SKM-1 (cell line): ENCODE data around the gene PIGB.
A peak's percentile ranks its signal among the peaks of the same experiment; 100 is the strongest.
"Not testable (repeated sequence)": the region's sequence is repeated elsewhere in the genome, so short reads cannot be mapped to it uniquely, and the experiment has no call there.

Experiments used
- DNase-seq: peaks from one replicate; lab custom pipeline; 2025; ENCODE audit not compliant: unreplicated experiment; lab: John Stamatoyannopoulos, UW

The PIGB gene

DNA sequence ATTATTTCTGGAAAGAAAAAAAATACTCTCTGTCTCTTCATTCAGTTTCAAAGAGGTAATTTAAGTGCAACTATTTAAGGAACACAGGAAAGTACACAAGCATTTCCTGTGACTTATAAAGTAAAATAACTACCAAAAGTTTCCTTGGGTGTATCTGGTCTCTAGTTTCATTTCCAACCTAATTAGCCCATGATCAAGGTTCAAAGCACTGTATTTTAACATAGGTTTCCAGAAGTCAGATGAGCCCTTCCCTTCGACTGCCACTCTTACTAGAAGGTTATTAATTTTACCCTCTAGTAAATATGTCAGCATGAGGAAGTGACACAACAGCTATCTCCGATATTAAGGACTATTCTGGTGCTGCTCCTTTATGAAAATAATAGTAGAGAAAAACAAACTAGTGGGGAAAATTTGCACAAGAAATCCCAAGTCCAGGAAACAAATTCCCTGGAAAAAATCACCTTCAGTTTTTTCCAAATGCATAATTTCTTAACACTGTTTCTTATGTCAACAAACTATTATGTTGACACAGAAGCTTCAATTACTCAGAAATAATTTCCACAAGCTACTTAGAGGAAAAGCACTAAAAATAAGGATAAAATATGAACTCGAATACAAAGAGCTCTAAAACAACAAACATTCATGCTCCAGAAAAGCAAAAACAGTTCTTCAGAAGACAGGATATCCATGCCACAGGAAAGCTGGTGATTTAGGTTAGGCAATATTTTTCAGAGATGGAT is 53.8 kb downstream of the PIGB start:
- DNase-seq: no peak

GRCh38 chr15:55379095-55379494 is 60.1 kb downstream of the PIGB start:
- DNase-seq: no peak

DNA sequence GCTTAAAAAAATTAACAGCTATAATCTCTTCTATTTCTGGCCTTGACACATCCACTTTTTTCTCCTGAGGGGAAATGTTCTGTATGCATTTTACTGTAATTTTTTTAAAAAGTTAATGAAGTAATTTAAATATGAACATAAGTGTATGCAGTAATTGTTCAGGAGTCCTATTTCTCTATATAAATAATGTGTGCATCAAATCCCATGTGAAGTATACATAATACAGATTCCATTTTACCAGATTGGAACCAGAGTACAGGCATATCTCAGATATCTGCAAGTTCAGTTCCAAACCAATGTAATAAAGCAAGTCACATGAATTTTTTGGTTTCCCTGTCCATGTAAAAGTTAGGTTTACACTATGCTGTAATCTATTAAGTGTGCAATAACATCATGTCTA is 62.6 kb downstream of the PIGB start:
- no peak for DNase-seq

- DNase-seq: no peak
These were observed 64.7 kb downstream of the PIGB start for GRCh38 chr15:55383687-55384086.

GRCh38 chr15:55387027-55387426 is 68.0 kb downstream of the PIGB start:
- no peak for DNase-seq

DNA sequence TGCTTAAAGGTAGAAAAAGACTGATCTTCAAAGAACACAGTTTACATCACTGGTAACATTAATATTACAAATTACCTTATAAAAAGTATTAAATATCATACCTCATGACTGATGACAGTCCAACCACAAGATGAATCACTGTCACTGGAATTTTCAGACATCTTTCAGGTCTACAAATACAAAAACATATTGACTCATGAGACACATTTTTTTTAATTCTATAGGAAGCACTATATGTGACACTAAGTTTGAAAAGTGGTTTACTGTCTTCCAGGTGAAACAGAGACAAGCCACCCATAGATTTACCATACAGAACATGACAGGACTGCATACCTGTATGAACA is 70.2 kb downstream of the PIGB start:
- DNase-seq: no peak

GRCh38 chr15:55394694-55395093 is 75.7 kb downstream of the PIGB start:
- peak; percentile 32 for DNase-seq

GRCh38 chr15:55398243-55398642 is 79.2 kb downstream of the PIGB start:
- DNase-seq: no peak

GRCh38 chr15:55400050-55400449 is 81.0 kb downstream of the PIGB start:
- not testable (repeated sequence) for DNase-seq

- no peak for DNase-seq
These were observed 82.8 kb downstream of the PIGB start for GRCh38 chr15:55401786-55402246.

- no peak for DNase-seq
These were observed 83.7 kb downstream of the PIGB start for GRCh38 chr15:55402707-55403106.

GRCh38 chr15:55403531-55403930 is 84.5 kb downstream of the PIGB start:
- DNase-seq: peak; percentile 84
